B cell (primary cell): ENCODE results near the gene TMEM43. TPM values are rescaled to one million over a fixed set of nuclear protein-coding genes. Genes with fewer than 3 reads are reported as not detected.
"Not testable (repeated sequence)": the region's sequence is repeated elsewhere in the genome, so short reads cannot be mapped to it uniquely, and the experiment has no call there.

ENCODE experiments used
- ATAC-seq: fragments of 200-7000 bp; cut with Tn5 transposase; one replicate; pipeline ENCODE4 v1.10.0; 2021; ENCODE audit warnings: low read depth, mild to moderate bottlenecking, moderate number of reproducible peaks, moderate library complexity
- CTCF ChIA-PET: fragments of 350-600 bp; sonication (Branson Sonifier 250); formaldehyde crosslinking; loops from one replicate; lab custom pipeline; 2021; ENCODE audit warnings: antibody characterized with exemption, inconsistent platforms; lab: Charles Lee
- POLR2A ChIA-PET: fragments of 350-600 bp; sonication (Branson Sonifier 250); formaldehyde crosslinking; loops from one replicate; lab custom pipeline; 2021; ENCODE audit warnings: antibody characterized with exemption; lab: Charles Lee
- DNase-seq: peaks from one replicate; pipeline ENCODE4 v3.0.0; 2013
- H2AFZ ChIP-seq: 2 replicates; pipeline ENCODE4 v1.6.1; 2012; ENCODE audit warnings: mild to moderate bottlenecking, low read depth, low read length; ENCODE audit not compliant: insufficient read depth, poor library complexity, severe bottlenecking
- H3K27ac ChIP-seq, 2 donors: 1 replicate in 1 of 2; 2 replicates in 1 of 2; pipeline ENCODE4 v1.5.1; 2012 to 2013; ENCODE audit warnings: low read length in 2 of 2, mild to moderate bottlenecking in 2 of 2, moderate library complexity in 1 of 2
- H3K27me3 ChIP-seq, 4 experiments: fragments of 200-600 bp in 1 of 4; sonication (generic) in 1 of 4; replicated peaks in 1 of 4; 1 replicate in 2 of 4; 2 replicates in 2 of 4; pipeline versions ENCODE4 v1.6.1 to v1.7.0; 2013 to 2016; ENCODE audit warnings: low read length in 3 of 4, mild to moderate bottlenecking in 2 of 4, mixed read lengths in 1 of 4, moderate library complexity in 1 of 4; ENCODE audit not compliant: insufficient read depth in 4 of 4, control insufficient read depth in 3 of 4; ENCODE audit errors: control extremely low read depth in 1 of 4
- H3K36me3 ChIP-seq, 2 experiments: replicated peaks in 1 of 2; 1 replicate in 1 of 2; 2 replicates in 1 of 2; pipeline versions ENCODE4 v1.6.1 to v1.7.1; 2013; ENCODE audit warnings: low read length in 1 of 2; ENCODE audit not compliant: insufficient read depth in 2 of 2, control insufficient read depth in 1 of 2; ENCODE audit errors: control extremely low read depth in 1 of 2, extremely low read depth in 1 of 2
- H3K4me1 ChIP-seq, 2 donors: fragments of 200-600 bp in 1 of 2; sonication (generic) in 1 of 2; 1 replicate in 1 of 2; 2 replicates in 1 of 2; pipeline versions ENCODE4 v1.5.1 to v1.6.1; 2013 to 2017; ENCODE audit warnings: low read length in 2 of 2; ENCODE audit not compliant: control insufficient read depth in 2 of 2, insufficient read depth in 2 of 2
- H3K4me2 ChIP-seq: replicated peaks from 2 replicates; pipeline ENCODE3; 2012; ENCODE audit warnings: mild to moderate bottlenecking, low read depth, low read length; ENCODE audit not compliant: poor library complexity, severe bottlenecking
- H3K4me3 ChIP-seq, 5 experiments: fragments of 200-600 bp in 1 of 5; sonication (generic) in 1 of 5; 1 replicate in 3 of 5; 2 replicates in 2 of 5; pipeline versions ENCODE4 v1.5.1 to v1.7.0; 2011 to 2016; ENCODE audit warnings: low read length in 4 of 5, mild to moderate bottlenecking in 4 of 5, low read depth in 2 of 5, control low read depth in 1 of 5, moderate library complexity in 1 of 5; ENCODE audit not compliant: insufficient read depth in 1 of 5; ENCODE audit errors: control extremely low read depth in 1 of 5, extremely low read depth in 1 of 5
- H3K79me2 ChIP-seq: fragments of 200-600 bp; sonication (generic); one replicate; pipeline ENCODE4 v1.6.0; 2016; ENCODE audit warnings: low read length; ENCODE audit not compliant: control insufficient read depth, insufficient read depth
- H3K9ac ChIP-seq: fragments of 200-600 bp; sonication (generic); 2 replicates; pipeline ENCODE4 v1.6.1; 2017; ENCODE audit warnings: mild to moderate bottlenecking, low read length, moderate library complexity
- H3K9me3 ChIP-seq, 3 donors: one replicate each; pipeline versions ENCODE4 v1.6.1 to v1.7.1; 2013; ENCODE audit warnings: low read length in 2 of 3; ENCODE audit not compliant: control insufficient read depth in 2 of 3, insufficient read depth in 1 of 3; ENCODE audit errors: control extremely low read depth in 1 of 3
- H4K20me1 ChIP-seq: 2 replicates; pipeline ENCODE4 v1.6.0; 2012; ENCODE audit warnings: mild to moderate bottlenecking, low read length; ENCODE audit not compliant: insufficient read depth, control insufficient read depth, poor library complexity, severe bottlenecking
- H3K27ac Mint-ChIP-seq: one replicate; pipeline ENCODE4 v1.8.0; 2021; ENCODE audit warnings: mixed read lengths
- H3K27me3 Mint-ChIP-seq: one replicate; pipeline ENCODE4 v1.8.0; 2021; ENCODE audit warnings: mixed read lengths
- H3K4me1 Mint-ChIP-seq: one replicate; pipeline ENCODE4 v1.8.0; 2021; ENCODE audit warnings: mixed read lengths
- H3K4me3 Mint-ChIP-seq: one replicate; pipeline ENCODE4 v1.8.0; 2021; ENCODE audit warnings: mixed read lengths
- H3K9me3 Mint-ChIP-seq: one replicate; pipeline ENCODE4 v1.8.0; 2022; ENCODE audit warnings: mixed read lengths; ENCODE audit not compliant: insufficient read depth
- EZH2 ChIP-seq: IDR thresholded peaks from 2 replicates; pipeline ENCODE4 v1.6.1; 2012; ENCODE audit warnings: borderline replicate concordance, low read depth, mild to moderate bottlenecking, moderate library complexity, low read length; ENCODE audit not compliant: insufficient read depth, poor library complexity, severe bottlenecking
- WGBS: methylation state at CpG from one replicate; pipeline ENCODE4 v1.1.5; 2013; ENCODE audit warnings: missing lambda C conversion rate; ENCODE audit not compliant: insufficient coverage; 5-methylcytosine and 5-hydroxymethylcytosine counted together
- intact Hi-C: fragments of 100-400 bp; cut with micrococcal nuclease; formaldehyde crosslinking; loops from one replicate; pipeline ENCODE4 v1.10.0; 2022
- polyA plus RNA-seq: library from polyadenylated mRNA; depleted of rRNA; stranded (reverse); fragments of >200 nt; gene quantifications from 2 replicates; pipeline ENCODE4 v1.2.3, GENCODE V29; 2012
- total RNA-seq, 2 donors: library from RNA; stranded (reverse); fragments of 120-200 nt in 1 of 2; gene quantifications; 1 replicate in 1 of 2; 2 replicates in 1 of 2; pipeline versions ENCODE4 v1.2.3 to v1.2.4, GENCODE V29; 2013 to 2022
- TF ChIP-seq, protein P1 (sequence below): fragments of 200-600 bp; IDR thresholded peaks from one replicate; pipeline ENCODE4 v1.8.0; 2022; ENCODE audit warnings: antibody characterized with exemption, mild to moderate bottlenecking

Gene TMEM43
- total and polyA plus RNA-seq, 2 donors (not counting 1 experiment from before 2014, with no cell fraction given) = 29.5 to 37.6 TPM

DNA sequence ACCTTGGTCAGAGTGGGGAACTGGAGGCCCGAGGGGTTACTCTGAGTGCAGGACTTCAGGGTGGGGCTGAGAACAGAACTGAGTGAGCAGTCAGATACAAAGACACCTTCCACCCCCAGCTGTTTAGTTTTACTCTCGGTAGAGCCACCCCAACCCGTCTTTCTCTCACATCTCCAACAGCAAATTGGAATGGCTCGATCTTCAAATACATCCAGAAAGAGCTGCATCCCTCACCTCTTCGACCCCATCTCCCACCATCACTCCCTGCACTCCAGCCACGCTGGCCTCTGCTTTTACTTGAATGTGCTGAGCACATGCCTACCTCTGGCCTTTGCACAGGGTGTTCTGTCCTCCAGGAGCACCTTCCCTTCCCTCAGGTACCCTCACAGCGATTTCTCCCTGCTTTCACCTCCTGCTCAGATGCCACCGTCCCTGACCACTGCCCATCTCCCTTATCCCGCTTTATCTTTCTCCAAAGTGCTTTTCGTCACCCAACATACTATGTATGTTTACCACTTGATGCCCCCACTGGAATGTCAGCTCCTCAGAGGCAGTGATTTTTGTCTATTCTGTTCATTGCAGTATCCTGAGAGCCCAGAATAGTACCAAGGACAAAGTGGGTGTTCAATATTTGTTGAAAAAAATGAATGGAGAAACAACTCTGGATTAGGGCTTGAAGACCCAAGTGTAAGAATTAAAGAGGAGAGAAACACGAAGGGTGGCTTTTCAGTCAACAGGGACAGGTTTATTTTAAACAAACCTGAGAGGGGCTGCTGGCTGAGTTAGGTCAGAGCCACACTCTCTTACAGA, 4.5 kb upstream of the TMEM43 start:
- Histone ChIP-seq H3K9ac (no peak overlapping the region), H3K9me3 (no peaks in the 10 kb centered on the region), H3K27ac (no peak overlapping the region), H3K36me3 (peaks cover 3 to 26% of the 10 kb centered on the region in 2 experiments), H3K4me1 (peaks cover 9 to 12% of the 10 kb centered on the region in 2 donors), H4K20me1 (no peaks in the 10 kb centered on the region), H3K79me2 (peaks cover 48% of the 10 kb centered on the region), H3K27me3 (no peaks in the 10 kb centered on the region), H3K4me3 (no peak overlapping the region), H2AFZ (no peak overlapping the region), H3K4me2 (no peak overlapping the region)
- no peak overlapping the region for H3K27ac Mint-ChIP-seq
- peaks cover 21% of the 10 kb centered on the region for H3K4me1 Mint-ChIP-seq
- ATAC-seq (no peak), DNase-seq (no peak)
- H3K27me3 Mint-ChIP-seq = no peaks in the 10 kb centered on the region
- TF ChIP-seq EZH2 = no peak
- TF ChIP-seq, protein P1, sequence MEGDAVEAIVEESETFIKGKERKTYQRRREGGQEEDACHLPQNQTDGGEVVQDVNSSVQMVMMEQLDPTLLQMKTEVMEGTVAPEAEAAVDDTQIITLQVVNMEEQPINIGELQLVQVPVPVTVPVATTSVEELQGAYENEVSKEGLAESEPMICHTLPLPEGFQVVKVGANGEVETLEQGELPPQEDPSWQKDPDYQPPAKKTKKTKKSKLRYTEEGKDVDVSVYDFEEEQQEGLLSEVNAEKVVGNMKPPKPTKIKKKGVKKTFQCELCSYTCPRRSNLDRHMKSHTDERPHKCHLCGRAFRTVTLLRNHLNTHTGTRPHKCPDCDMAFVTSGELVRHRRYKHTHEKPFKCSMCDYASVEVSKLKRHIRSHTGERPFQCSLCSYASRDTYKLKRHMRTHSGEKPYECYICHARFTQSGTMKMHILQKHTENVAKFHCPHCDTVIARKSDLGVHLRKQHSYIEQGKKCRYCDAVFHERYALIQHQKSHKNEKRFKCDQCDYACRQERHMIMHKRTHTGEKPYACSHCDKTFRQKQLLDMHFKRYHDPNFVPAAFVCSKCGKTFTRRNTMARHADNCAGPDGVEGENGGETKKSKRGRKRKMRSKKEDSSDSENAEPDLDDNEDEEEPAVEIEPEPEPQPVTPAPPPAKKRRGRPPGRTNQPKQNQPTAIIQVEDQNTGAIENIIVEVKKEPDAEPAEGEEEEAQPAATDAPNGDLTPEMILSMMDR = no peak
- CTCF ChIA-PET = no interaction called here
- intact Hi-C loops = loop anchor here (5.0 to 10.0 kb wide), 4 partner anchors 42 to 1563 kb away; partner anchors contain the start of genes BTD, HACL1 and MKRN2
- H3K4me3 Mint-ChIP-seq = no peak overlapping the region
- H3K9me3 Mint-ChIP-seq = no peaks in the 10 kb centered on the region
- POLR2A ChIA-PET = no interaction called here
- 99% methylated on average over 11 of the region's 11 CpGs for WGBS

DNA sequence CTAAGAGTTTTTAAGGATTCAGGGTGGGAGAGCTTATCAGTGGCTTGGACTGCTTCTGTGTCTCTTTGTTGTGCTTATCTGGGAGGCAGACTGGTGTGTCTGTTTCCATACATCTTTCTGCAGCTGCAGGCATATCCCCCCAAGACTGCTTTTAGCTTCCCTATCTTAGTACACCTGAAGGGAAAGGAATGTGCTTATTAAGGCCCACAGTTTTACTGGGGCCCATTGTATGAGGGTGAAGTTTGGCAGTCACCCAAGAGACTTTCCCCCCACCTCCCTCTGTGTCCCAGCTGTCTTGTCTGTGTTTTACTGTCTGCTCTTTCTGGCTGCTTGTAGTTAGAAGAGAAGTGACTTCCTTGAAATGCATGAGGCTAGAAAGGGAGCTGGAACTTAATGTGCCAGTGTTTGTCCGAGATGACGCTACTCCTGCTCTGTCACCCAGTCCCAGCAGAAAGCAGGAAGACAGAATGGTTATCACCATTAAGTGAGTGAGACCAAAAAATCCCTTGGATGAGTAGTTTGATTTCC, 3.9 kb upstream of the TMEM43 start:
- not testable (repeated sequence) for H3K4me3 Mint-ChIP-seq, DNase-seq, H3K9me3 Mint-ChIP-seq, H3K27me3 Mint-ChIP-seq, H3K27ac Mint-ChIP-seq, H2AFZ ChIP-seq, H3K27me3 ChIP-seq, H3K4me2 ChIP-seq, H3K27ac ChIP-seq, ATAC-seq, H3K9me3 ChIP-seq, H3K9ac ChIP-seq, H3K4me3 ChIP-seq, H4K20me1 ChIP-seq
- H3K4me1 Mint-ChIP-seq = peaks cover 25% of the 10 kb centered on the region
- ChIA-PET POLR2A (interaction anchor here (1.1 kb wide), 1 partner anchor 312 kb away, joined by 3 read pairs; no protein-coding TSS in a partner anchor), CTCF (interaction anchor here (0.9 kb wide), 1 partner anchor 12 kb away, joined by 3 read pairs; no protein-coding TSS in a partner anchor)
- H3K79me2 ChIP-seq = peaks cover 54% of the 10 kb centered on the region
- WGBS = no CpG with 5 or more reads among the region's 2 CpGs
- H3K4me1 ChIP-seq = peaks cover 16 to 19% of the 10 kb centered on the region in 2 donors
- intact Hi-C loops = loop anchor here (5.0 to 10.0 kb wide), 4 partner anchors 41 to 1564 kb away; partner anchors contain the start of genes BTD, HACL1 and MKRN2
- H3K36me3 ChIP-seq = peaks cover 0 to 19% of the 10 kb centered on the region in 2 experiments
